ENCODE results near the gene ACIN1. TPM values are rescaled to one million over a fixed set of nuclear protein-coding genes. Genes with fewer than 3 reads are reported as not detected.
A peak's percentile ranks its signal among the peaks of the same experiment; 100 is the strongest.

Gene ACIN1
- total and polyA plus RNA-seq, 10 of the 15 experiments (the other 5 are each of a cell fraction or from before 2014, with no cell fraction given): 4.3 to 148 (median 93.4) TPM

DNA sequence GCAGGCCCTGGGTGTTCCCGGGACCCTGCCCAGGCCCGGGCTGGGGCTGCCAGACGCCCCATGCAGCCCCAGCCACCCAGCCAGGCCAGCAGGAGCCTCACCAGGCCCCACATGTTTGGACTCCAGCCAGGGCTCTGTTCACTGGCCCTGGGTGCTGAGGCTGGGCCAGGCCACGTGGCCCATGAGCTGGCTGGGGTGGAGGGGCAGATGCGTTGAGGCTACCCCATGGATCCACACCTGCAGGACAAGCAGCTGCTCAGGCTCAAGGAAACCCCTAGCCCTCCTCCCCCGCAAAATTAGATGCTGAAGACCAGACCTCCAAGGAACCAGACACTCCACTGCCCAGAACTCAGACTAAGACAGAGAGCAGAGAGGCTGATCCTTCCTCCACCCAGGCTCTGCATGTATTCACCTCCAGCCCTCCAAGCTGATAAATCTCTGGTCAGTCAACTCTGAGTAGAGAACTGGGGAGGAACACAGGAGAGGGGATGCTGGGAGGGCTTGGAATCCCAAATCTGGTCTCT is 39.3 kb downstream of the ACIN1 start:
- Histone ChIP-seq H4K20me1 (ENCODE audit: control insufficient read depth, insufficient read depth) (no peaks in the 10 kb centered on the region), H3K27me3 (replicated peaks in 1 of 2; ENCODE audit: control insufficient read depth in 2 of 2, insufficient read depth in 2 of 2, low read length in 1 of 2) (no peaks in the 10 kb centered on the region), H3K9ac (ENCODE audit: control insufficient read depth, insufficient read depth, low read length) (no peak overlapping the region), H3K27ac (ENCODE audit: control insufficient read depth, insufficient read depth) (no peak overlapping the region), H2AFZ (ENCODE audit: control insufficient read depth, low read depth, low read length) (no peak overlapping the region), H3K4me2 (ENCODE audit: control insufficient read depth, insufficient read depth) (no peak overlapping the region), H3K9me3 (replicated peaks; ENCODE audit: control insufficient read depth, insufficient read depth, low read length) (no peaks in the 10 kb centered on the region), H3K4me1 (ENCODE audit: control insufficient read depth, insufficient read depth, low read length) (peaks cover 12% of the 10 kb centered on the region), H3K36me3 (ENCODE audit: control insufficient read depth in 2 of 2, insufficient read depth in 2 of 2, low read length in 1 of 2) (peaks cover 6 to 11% of the 10 kb centered on the region in 2 experiments), H3K4me3 (no peak overlapping the region), H3K79me2 (ENCODE audit: control insufficient read depth, insufficient read depth, low read length) (no peaks in the 10 kb centered on the region)
- intact Hi-C loops (cut with micrococcal nuclease; ENCODE audit: unreplicated experiment): loop anchor here (2.0 to 5.0 kb wide), 3 partner anchors 83 to 483 kb away; partner anchors contain the start of gene PRMT5
- ChIA-PET RAD21 (ENCODE audit: unreplicated experiment) (interaction anchor here (0.9 to 10.8 kb wide), 9 partner anchors 13 to 490 kb away, joined by 3 to 224 read pairs (median 6); partner anchors contain the start of genes ACIN1, AJUBA, C14orf119 and PRMT5), POLR2A (interaction anchor here (0.8 to 1.4 kb wide), 2 partner anchors 71 to 80 kb away, joined by 3 to 9 read pairs; no protein-coding TSS in a partner anchor), SMC1A (ENCODE audit: uncharacterized antibody, unreplicated experiment) (interaction anchor here (0.7 to 8.7 kb wide), 7 partner anchors 13 to 126 kb away, joined by 3 to 156 read pairs (median 5); partner anchors contain the start of gene PRMT5), CTCF (interaction anchor here (0.6 to 18.3 kb wide), 17 partner anchors 13 to 485 kb away, joined by 3 to 853 read pairs (median 4); partner anchors contain the start of genes ACIN1, AJUBA, C14orf119 and HAUS4)
- no peak for FAIRE-seq
- in situ Hi-C loops (cut with MboI): no loop called here
- BruUV-seq (replicated peaks): no TSS peak
- no peak for DNase-seq (ENCODE audit: low read depth, low spot score)
- no peak; the same call in 2 of the 3 replicates for ATAC-seq
- TF ChIP-seq DPF2 (IDR thresholded peaks at IDR 0.05) (0 out of 2 replicates have a peak, but pooled peaks have one; percentile 16), POLR2AphosphoS2 (IDR thresholded peaks at IDR 0.05; ENCODE audit: low read depth, low read length) (no peak)
- TF ChIP-seq, protein P1, sequence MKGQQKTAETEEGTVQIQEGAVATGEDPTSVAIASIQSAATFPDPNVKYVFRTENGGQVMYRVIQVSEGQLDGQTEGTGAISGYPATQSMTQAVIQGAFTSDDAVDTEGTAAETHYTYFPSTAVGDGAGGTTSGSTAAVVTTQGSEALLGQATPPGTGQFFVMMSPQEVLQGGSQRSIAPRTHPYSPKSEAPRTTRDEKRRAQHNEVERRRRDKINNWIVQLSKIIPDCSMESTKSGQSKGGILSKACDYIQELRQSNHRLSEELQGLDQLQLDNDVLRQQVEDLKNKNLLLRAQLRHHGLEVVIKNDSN (IDR thresholded peaks at IDR 0.05; ENCODE audit: borderline replicate concordance, extremely low read length, insufficient read depth, low read depth, low read length): peak; percentile 31
- WGBS (ENCODE audit: insufficient coverage, insufficient replicate concordance, low lambda C conversion rate, missing lambda C conversion rate): 59% methylated on average over 6 of the region's 6 CpGs

DNA sequence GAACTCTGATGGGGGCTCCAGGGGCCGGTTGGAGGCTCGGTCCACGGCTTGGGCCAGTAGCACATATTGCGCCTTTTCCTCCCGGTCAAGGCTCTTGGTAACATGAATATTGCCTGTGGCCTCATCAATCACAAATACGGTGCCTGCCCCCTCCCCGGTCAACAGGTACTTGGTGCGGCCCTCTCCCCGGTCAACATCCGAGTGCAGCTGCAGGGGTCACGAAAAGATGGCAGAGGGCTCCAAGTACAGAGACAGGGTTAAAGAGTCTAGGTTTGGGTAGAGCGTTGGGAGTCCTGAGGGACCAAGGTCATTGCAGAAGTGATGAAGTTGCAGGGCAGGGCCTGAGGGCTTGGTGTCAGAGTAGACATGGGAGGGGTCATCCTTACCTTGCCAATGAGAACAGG is 39.8 kb downstream of the ACIN1 start:
- Histone ChIP-seq H2AFZ (ENCODE audit: control insufficient read depth, low read depth, low read length) (no peak overlapping the region), H3K9me3 (replicated peaks; ENCODE audit: control insufficient read depth, insufficient read depth, low read length) (no peaks in the 10 kb centered on the region), H3K79me2 (ENCODE audit: control insufficient read depth, insufficient read depth, low read length) (no peaks in the 10 kb centered on the region), H3K9ac (ENCODE audit: control insufficient read depth, insufficient read depth, low read length) (no peak overlapping the region), H3K27ac (ENCODE audit: control insufficient read depth, insufficient read depth) (no peak overlapping the region), H4K20me1 (ENCODE audit: control insufficient read depth, insufficient read depth) (no peaks in the 10 kb centered on the region), H3K27me3 (replicated peaks in 1 of 2; ENCODE audit: control insufficient read depth in 2 of 2, insufficient read depth in 2 of 2, low read length in 1 of 2) (no peaks in the 10 kb centered on the region), H3K4me3 (no peak overlapping the region), H3K4me1 (ENCODE audit: control insufficient read depth, insufficient read depth, low read length) (peaks cover 12% of the 10 kb centered on the region), H3K36me3 (ENCODE audit: control insufficient read depth in 2 of 2, insufficient read depth in 2 of 2, low read length in 1 of 2) (peaks cover 5 to 7% of the 10 kb centered on the region in 2 experiments; a peak in 3 of 4 replicates), H3K4me2 (ENCODE audit: control insufficient read depth, insufficient read depth) (no peak overlapping the region)
- FAIRE-seq (no peak), DNase-seq (ENCODE audit: low read depth, low spot score) (no peak), ATAC-seq (no peak)
- no TSS peak for BruUV-seq (replicated peaks)
- ChIA-PET POLR2A (interaction anchor here (0.8 to 1.4 kb wide), 2 partner anchors 70 to 79 kb away, joined by 3 to 9 read pairs; no protein-coding TSS in a partner anchor), CTCF (interaction anchor here (0.6 to 18.3 kb wide), 15 partner anchors 13 to 485 kb away, joined by 3 to 853 read pairs (median 5); partner anchors contain the start of genes AJUBA, HAUS4 and PRMT5), RAD21 (ENCODE audit: unreplicated experiment) (interaction anchor here (0.9 to 10.8 kb wide), 9 partner anchors 13 to 216 kb away, joined by 3 to 224 read pairs (median 6); partner anchors contain the start of genes AJUBA and PRMT5), SMC1A (ENCODE audit: uncharacterized antibody, unreplicated experiment) (interaction anchor here (0.6 to 8.7 kb wide), 7 partner anchors 15 to 1611 kb away, joined by 3 to 156 read pairs (median 3); partner anchors contain the start of gene PRMT5)
- in situ Hi-C loops (cut with MboI) (no loop called here), intact Hi-C loops (cut with micrococcal nuclease; ENCODE audit: unreplicated experiment) (loop anchor here (5.0 kb wide), 2 partner anchors 83 to 483 kb away; no protein-coding TSS in a partner anchor)
- 90% methylated on average over 12 of the region's 12 CpGs for WGBS (ENCODE audit: insufficient coverage, insufficient replicate concordance, low lambda C conversion rate, missing lambda C conversion rate)
- TF ChIP-seq MYB (IDR thresholded peaks at IDR 0.05; ENCODE audit: borderline replicate concordance, low read depth, low read length): no peak
- TF ChIP-seq NFIC (IDR thresholded peaks at IDR 0.05; ENCODE audit: low read depth, low read length): no peak
- no peak for TF ChIP-seq NR2C1 (IDR thresholded peaks at IDR 0.05)
- TF ChIP-seq POLR2AphosphoS5 (IDR thresholded peaks at IDR 0.05; ENCODE audit: low read length): no peak
- TF ChIP-seq SREBF2 (IDR thresholded peaks at IDR 0.05; ENCODE audit: low read length): no peak
- TF ChIP-seq SMARCA5 (IDR thresholded peaks at IDR 0.05): no peak
- no peak for TF ChIP-seq EED (IDR thresholded peaks at IDR 0.05; ENCODE audit: low read depth)
- TF ChIP-seq ZNF622 (IDR thresholded peaks at IDR 0.05): no peak
- TF ChIP-seq, protein P2, sequence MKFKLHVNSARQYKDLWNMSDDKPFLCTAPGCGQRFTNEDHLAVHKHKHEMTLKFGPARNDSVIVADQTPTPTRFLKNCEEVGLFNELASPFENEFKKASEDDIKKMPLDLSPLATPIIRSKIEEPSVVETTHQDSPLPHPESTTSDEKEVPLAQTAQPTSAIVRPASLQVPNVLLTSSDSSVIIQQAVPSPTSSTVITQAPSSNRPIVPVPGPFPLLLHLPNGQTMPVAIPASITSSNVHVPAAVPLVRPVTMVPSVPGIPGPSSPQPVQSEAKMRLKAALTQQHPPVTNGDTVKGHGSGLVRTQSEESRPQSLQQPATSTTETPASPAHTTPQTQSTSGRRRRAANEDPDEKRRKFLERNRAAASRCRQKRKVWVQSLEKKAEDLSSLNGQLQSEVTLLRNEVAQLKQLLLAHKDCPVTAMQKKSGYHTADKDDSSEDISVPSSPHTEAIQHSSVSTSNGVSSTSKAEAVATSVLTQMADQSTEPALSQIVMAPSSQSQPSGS (IDR thresholded peaks at IDR 0.05; ENCODE audit: low read length): no peak
- TF ChIP-seq, protein P3, sequence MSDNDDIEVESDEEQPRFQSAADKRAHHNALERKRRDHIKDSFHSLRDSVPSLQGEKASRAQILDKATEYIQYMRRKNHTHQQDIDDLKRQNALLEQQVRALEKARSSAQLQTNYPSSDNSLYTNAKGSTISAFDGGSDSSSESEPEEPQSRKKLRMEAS (IDR thresholded peaks at IDR 0.05; ENCODE audit: low read depth, low read length): no peak
- TF ChIP-seq ZNF217 (IDR thresholded peaks at IDR 0.05): no peak

Data from GM12878 (cell line).